Measurements from ENCODE around the gene HS6ST3. TPM values are rescaled to one million over a fixed set of nuclear protein-coding genes. Genes with fewer than 3 reads are reported as not detected.

Gene HS6ST3
- total and polyA plus RNA-seq, 5 donors from 2014 or later: not detected

GRCh38 chr13:96426167-96426566 lies 336.3 kb downstream of the HS6ST3 start:
- no peak for ATAC-seq (ENCODE audit: low read depth in 2 of 2)
- Mint-ChIP-seq H3K9me3 (peaks cover 1 to 12% (median 4%) of the 10 kb centered on the region in 7 donors), H3K27ac (no peak overlapping the region), H3K4me3 (no peak overlapping the region), H3K4me1 (no peaks in the 10 kb centered on the region), H3K27me3 (no peaks in the 10 kb centered on the region), H3K36me3 (no peaks in the 10 kb centered on the region)
- no peak overlapping the region for H3K4me3 ChIP-seq (ENCODE audit: low read depth, low read length)
- H3K27ac ChIP-seq (ENCODE audit: insufficient read depth, low read length, poor library complexity, severe bottlenecking): no peak overlapping the region
- H3K9me3 ChIP-seq (ENCODE audit: control insufficient read depth in 2 of 2, low read length in 2 of 2): no peaks in the 10 kb centered on the region
- H3K36me3 ChIP-seq (ENCODE audit: control insufficient read depth, insufficient read depth, low read length): no peaks in the 10 kb centered on the region
- no peaks in the 10 kb centered on the region for H3K4me1 ChIP-seq (ENCODE audit: control insufficient read depth, insufficient read depth, low read length, poor library complexity, severe bottlenecking)
- no peak for DNase-seq
- no peaks in the 10 kb centered on the region for H3K27me3 ChIP-seq (ENCODE audit: control insufficient read depth, insufficient read depth, low read length)

GRCh38 chr13:96428911-96429310 lies 339.0 kb downstream of the HS6ST3 start:
- no peak for ATAC-seq (ENCODE audit: low read depth in 2 of 2)
- Mint-ChIP-seq H3K4me1 (no peaks in the 10 kb centered on the region), H3K4me3 (no peak overlapping the region), H3K27ac (no peak overlapping the region), H3K36me3 (no peaks in the 10 kb centered on the region), H3K27me3 (no peaks in the 10 kb centered on the region), H3K9me3 (peaks cover 0 to 8% (median 4%) of the 10 kb centered on the region in 7 donors)
- no peaks in the 10 kb centered on the region for H3K36me3 ChIP-seq (ENCODE audit: control insufficient read depth, insufficient read depth, low read length)
- no peak overlapping the region for H3K4me3 ChIP-seq (ENCODE audit: low read depth, low read length)
- H3K27me3 ChIP-seq (ENCODE audit: control insufficient read depth, insufficient read depth, low read length): no peaks in the 10 kb centered on the region
- no peak overlapping the region for H3K27ac ChIP-seq (ENCODE audit: insufficient read depth, low read length, poor library complexity, severe bottlenecking)
- no peaks in the 10 kb centered on the region for H3K4me1 ChIP-seq (ENCODE audit: control insufficient read depth, insufficient read depth, low read length, poor library complexity, severe bottlenecking)
- DNase-seq: no peak
- H3K9me3 ChIP-seq (ENCODE audit: control insufficient read depth in 2 of 2, low read length in 2 of 2): no peaks in the 10 kb centered on the region

- Mint-ChIP-seq H3K27me3 (no peaks in the 10 kb centered on the region), H3K9me3 (peaks cover 0 to 9% (median 3%) of the 10 kb centered on the region in 7 donors), H3K27ac (no peak overlapping the region), H3K36me3 (no peaks in the 10 kb centered on the region), H3K4me1 (no peaks in the 10 kb centered on the region), H3K4me3 (peak overlapping the region in 1 of 4 donors; percentile 54)
- no peaks in the 10 kb centered on the region for H3K9me3 ChIP-seq (ENCODE audit: control insufficient read depth in 2 of 2, low read length in 2 of 2)
- no peak overlapping the region for H3K27ac ChIP-seq (ENCODE audit: insufficient read depth, low read length, poor library complexity, severe bottlenecking)
- no peaks in the 10 kb centered on the region for H3K36me3 ChIP-seq (ENCODE audit: control insufficient read depth, insufficient read depth, low read length)
- ATAC-seq (ENCODE audit: low read depth in 2 of 2) (no peak), DNase-seq (no peak)
- H3K4me3 ChIP-seq (ENCODE audit: low read depth, low read length): no peak overlapping the region
- no peaks in the 10 kb centered on the region for H3K27me3 ChIP-seq (ENCODE audit: control insufficient read depth, insufficient read depth, low read length)
- no peaks in the 10 kb centered on the region for H3K4me1 ChIP-seq (ENCODE audit: control insufficient read depth, insufficient read depth, low read length, poor library complexity, severe bottlenecking)
These were observed 341.2 kb downstream of the HS6ST3 start for GRCh38 chr13:96431044-96431581.

- Histone ChIP-seq H3K4me1 (ENCODE audit: control insufficient read depth, insufficient read depth, low read length, poor library complexity, severe bottlenecking) (no peaks in the 10 kb centered on the region), H3K27me3 (ENCODE audit: control insufficient read depth, insufficient read depth, low read length) (no peaks in the 10 kb centered on the region), H3K4me3 (ENCODE audit: low read depth, low read length) (no peak overlapping the region), H3K27ac (ENCODE audit: insufficient read depth, low read length, poor library complexity, severe bottlenecking) (no peak overlapping the region), H3K36me3 (ENCODE audit: control insufficient read depth, insufficient read depth, low read length) (no peaks in the 10 kb centered on the region), H3K9me3 (ENCODE audit: control insufficient read depth in 2 of 2, low read length in 2 of 2) (no peaks in the 10 kb centered on the region)
- Mint-ChIP-seq H3K27me3 (no peaks in the 10 kb centered on the region), H3K9me3 (peaks cover 0 to 15% (median 2%) of the 10 kb centered on the region in 7 donors), H3K36me3 (no peaks in the 10 kb centered on the region), H3K4me3 (no peak overlapping the region), H3K27ac (peak overlapping the region in 1 of 3 donors; percentile 11), H3K4me1 (no peaks in the 10 kb centered on the region)
- ATAC-seq (ENCODE audit: low read depth in 2 of 2): no peak
- no peak for DNase-seq
These were observed 354.8 kb downstream of the HS6ST3 start for GRCh38 chr13:96444676-96445075.

- no peak overlapping the region for H3K4me3 ChIP-seq (ENCODE audit: low read depth, low read length)
- ATAC-seq (ENCODE audit: low read depth in 2 of 2): no peak
- no peaks in the 10 kb centered on the region for H3K4me1 ChIP-seq (ENCODE audit: control insufficient read depth, insufficient read depth, low read length, poor library complexity, severe bottlenecking)
- H3K27me3 Mint-ChIP-seq: no peaks in the 10 kb centered on the region
- H3K36me3 Mint-ChIP-seq: no peaks in the 10 kb centered on the region
- H3K9me3 Mint-ChIP-seq: peaks cover 0 to 5% (median 2%) of the 10 kb centered on the region in 7 donors
- no peaks in the 10 kb centered on the region for H3K4me1 Mint-ChIP-seq
- no peaks in the 10 kb centered on the region for H3K36me3 ChIP-seq (ENCODE audit: control insufficient read depth, insufficient read depth, low read length)
- no peak overlapping the region for H3K27ac Mint-ChIP-seq
- no peaks in the 10 kb centered on the region for H3K27me3 ChIP-seq (ENCODE audit: control insufficient read depth, insufficient read depth, low read length)
- H3K4me3 Mint-ChIP-seq: no peak overlapping the region
- no peak overlapping the region for H3K27ac ChIP-seq (ENCODE audit: insufficient read depth, low read length, poor library complexity, severe bottlenecking)
- DNase-seq: no peak
- H3K9me3 ChIP-seq (ENCODE audit: control insufficient read depth in 2 of 2, low read length in 2 of 2): no peaks in the 10 kb centered on the region
These were observed 360.0 kb downstream of the HS6ST3 start for GRCh38 chr13:96449920-96450319.

GRCh38 chr13:96450326-96451020 lies 360.6 kb downstream of the HS6ST3 start:
- no peaks in the 10 kb centered on the region for H3K27me3 ChIP-seq (ENCODE audit: control insufficient read depth, insufficient read depth, low read length)
- H3K4me3 Mint-ChIP-seq: no peak overlapping the region
- ATAC-seq (ENCODE audit: low read depth in 2 of 2) (no peak), DNase-seq (no peak)
- H3K27ac ChIP-seq (ENCODE audit: insufficient read depth, low read length, poor library complexity, severe bottlenecking): no peak overlapping the region
- H3K27me3 Mint-ChIP-seq: no peaks in the 10 kb centered on the region
- peaks cover 0 to 5% (median 2%) of the 10 kb centered on the region in 7 donors for H3K9me3 Mint-ChIP-seq
- no peaks in the 10 kb centered on the region for H3K36me3 Mint-ChIP-seq
- no peak overlapping the region for H3K4me3 ChIP-seq (ENCODE audit: low read depth, low read length)
- H3K9me3 ChIP-seq (ENCODE audit: control insufficient read depth in 2 of 2, low read length in 2 of 2): no peaks in the 10 kb centered on the region
- no peaks in the 10 kb centered on the region for H3K4me1 ChIP-seq (ENCODE audit: control insufficient read depth, insufficient read depth, low read length, poor library complexity, severe bottlenecking)
- H3K27ac Mint-ChIP-seq: no peak overlapping the region
- no peaks in the 10 kb centered on the region for H3K4me1 Mint-ChIP-seq
- no peaks in the 10 kb centered on the region for H3K36me3 ChIP-seq (ENCODE audit: control insufficient read depth, insufficient read depth, low read length)

GRCh38 chr13:96454466-96454865 lies 364.6 kb downstream of the HS6ST3 start:
- Histone ChIP-seq H3K27me3 (ENCODE audit: control insufficient read depth, insufficient read depth, low read length) (no peaks in the 10 kb centered on the region), H3K4me3 (ENCODE audit: low read depth, low read length) (no peak overlapping the region), H3K4me1 (ENCODE audit: control insufficient read depth, insufficient read depth, low read length, poor library complexity, severe bottlenecking) (no peaks in the 10 kb centered on the region), H3K9me3 (ENCODE audit: control insufficient read depth in 2 of 2, low read length in 2 of 2) (no peaks in the 10 kb centered on the region), H3K36me3 (ENCODE audit: control insufficient read depth, insufficient read depth, low read length) (no peaks in the 10 kb centered on the region), H3K27ac (ENCODE audit: insufficient read depth, low read length, poor library complexity, severe bottlenecking) (no peak overlapping the region)
- no peaks in the 10 kb centered on the region for H3K27me3 Mint-ChIP-seq
- no peak overlapping the region for H3K4me3 Mint-ChIP-seq
- H3K27ac Mint-ChIP-seq: no peak overlapping the region
- H3K4me1 Mint-ChIP-seq: no peaks in the 10 kb centered on the region
- no peaks in the 10 kb centered on the region for H3K36me3 Mint-ChIP-seq
- DNase-seq (no peak), ATAC-seq (ENCODE audit: low read depth in 2 of 2) (no peak)
- H3K9me3 Mint-ChIP-seq: peaks cover 0 to 4% (median 2%) of the 10 kb centered on the region in 7 donors

GRCh38 chr13:96460609-96461008 lies 370.7 kb downstream of the HS6ST3 start:
- no peaks in the 10 kb centered on the region for H3K4me1 ChIP-seq (ENCODE audit: control insufficient read depth, insufficient read depth, low read length, poor library complexity, severe bottlenecking)
- no peaks in the 10 kb centered on the region for H3K27me3 Mint-ChIP-seq
- H3K36me3 Mint-ChIP-seq: no peaks in the 10 kb centered on the region
- H3K9me3 Mint-ChIP-seq: peaks cover 0 to 5% (median 3%) of the 10 kb centered on the region in 7 donors
- no peak overlapping the region for H3K27ac Mint-ChIP-seq
- H3K27me3 ChIP-seq (ENCODE audit: control insufficient read depth, insufficient read depth, low read length): no peaks in the 10 kb centered on the region
- no peak overlapping the region for H3K27ac ChIP-seq (ENCODE audit: insufficient read depth, low read length, poor library complexity, severe bottlenecking)
- H3K4me3 Mint-ChIP-seq: no peak overlapping the region
- H3K9me3 ChIP-seq (ENCODE audit: control insufficient read depth in 2 of 2, low read length in 2 of 2): no peaks in the 10 kb centered on the region
- no peaks in the 10 kb centered on the region for H3K4me1 Mint-ChIP-seq
- DNase-seq: no peak
- H3K36me3 ChIP-seq (ENCODE audit: control insufficient read depth, insufficient read depth, low read length): no peaks in the 10 kb centered on the region
- ATAC-seq (ENCODE audit: low read depth in 2 of 2): no peak
- no peak overlapping the region for H3K4me3 ChIP-seq (ENCODE audit: low read depth, low read length)
